HT1080 (cell line): ENCODE measurements around the gene AMZ1. TPM values are rescaled to one million over a fixed set of nuclear protein-coding genes. Genes with fewer than 3 reads are reported as not detected.
"Not testable (repeated sequence)": the region's sequence is repeated elsewhere in the genome, so short reads cannot be mapped to it uniquely, and the experiment has no call there.

Experiments
- DNase-seq: peaks from one replicate; pipeline ENCODE4 v3.0.0-alpha.2; 2015; ENCODE audit warnings: low read depth
- total RNA-seq: library from RNA; depleted of rRNA; stranded (reverse); fragments of >200 nt; shearing (Covaris generic); gene quantifications from 2 replicates; pipeline ENCODE4 v1.2.3, GENCODE V29; 2014

The AMZ1 gene
- total RNA-seq, 1 experiment from 2014 or later, result not detected

DNA sequence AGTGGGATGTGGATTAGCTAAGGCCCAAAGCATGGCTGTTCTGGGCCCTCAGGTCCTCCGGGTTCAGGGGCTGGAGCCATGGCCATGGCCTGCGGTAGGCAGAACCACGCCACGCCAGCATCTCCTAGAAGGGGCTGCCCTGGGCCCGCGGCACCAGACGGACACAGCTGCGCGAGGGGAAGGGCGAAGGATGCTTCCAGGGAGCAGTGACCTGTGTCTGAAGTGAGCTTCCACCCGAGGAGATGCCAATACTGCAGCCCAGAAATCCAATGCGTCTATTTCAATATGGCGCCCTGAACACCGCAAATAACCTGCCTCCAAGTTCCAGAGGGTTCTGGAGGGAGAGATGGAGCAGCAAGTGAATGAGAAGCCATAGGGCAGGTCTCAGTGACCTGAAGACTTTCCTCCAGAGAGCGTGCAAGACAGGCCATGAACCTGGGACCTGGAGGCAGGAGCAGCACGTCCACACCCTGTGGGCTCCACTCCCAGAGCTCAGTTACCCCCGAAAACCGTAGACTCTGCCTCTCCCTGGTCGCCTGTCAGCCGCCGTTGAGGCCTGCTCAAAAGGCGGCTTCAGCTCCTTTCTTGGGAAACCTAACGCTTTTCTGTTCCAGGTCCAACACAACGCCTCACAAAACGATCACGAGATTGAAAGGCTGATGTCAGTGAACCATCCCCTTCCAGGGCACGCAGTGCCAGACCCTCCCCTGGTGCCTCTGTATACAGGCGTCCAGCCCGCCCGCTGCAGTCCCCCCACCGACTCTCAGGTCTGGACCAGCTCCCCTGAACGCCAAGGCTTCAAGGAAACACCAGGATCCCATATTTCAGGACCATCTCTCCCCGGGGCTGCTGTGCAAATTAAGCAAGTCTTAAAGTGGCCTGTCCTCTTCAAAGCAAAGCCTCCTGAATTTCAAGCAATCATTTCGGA lies 37.4 kb downstream of the AMZ1 start:
- DNase-seq, result no peak

DNA sequence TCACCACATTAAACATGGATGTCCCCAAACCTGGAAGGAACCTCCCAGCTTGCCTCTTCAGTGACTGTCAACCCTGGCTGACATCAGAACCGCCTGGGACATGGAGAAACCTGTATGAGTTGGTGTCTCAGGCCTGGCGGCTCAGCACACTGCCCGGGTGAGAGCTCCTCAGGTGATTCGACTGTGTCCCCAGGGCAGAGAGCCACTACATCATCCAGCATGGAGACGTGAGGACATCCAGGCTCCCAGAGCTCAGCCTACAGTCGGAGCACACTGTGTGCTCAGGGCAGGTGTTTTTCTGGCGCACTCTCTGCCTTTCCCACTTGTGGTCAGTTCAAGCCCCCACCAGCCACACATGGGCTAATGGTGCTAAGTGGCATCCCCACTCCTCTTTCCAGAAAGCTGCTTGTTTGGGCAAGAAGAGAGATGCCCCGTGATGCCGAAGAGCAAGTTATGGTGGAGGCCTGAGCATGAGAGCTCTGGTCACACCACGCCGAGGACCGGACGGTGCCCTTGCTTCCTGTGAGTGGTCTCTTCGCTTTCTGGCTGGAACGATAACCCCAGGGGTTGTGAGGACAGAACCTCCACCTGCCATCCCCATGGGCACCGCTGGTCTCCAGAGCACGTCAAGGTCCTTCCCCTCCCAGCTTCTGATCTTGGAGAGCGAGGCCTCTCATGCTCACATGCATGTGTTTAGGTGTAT lies 38.5 kb downstream of the AMZ1 start:
- no peak for DNase-seq

DNA sequence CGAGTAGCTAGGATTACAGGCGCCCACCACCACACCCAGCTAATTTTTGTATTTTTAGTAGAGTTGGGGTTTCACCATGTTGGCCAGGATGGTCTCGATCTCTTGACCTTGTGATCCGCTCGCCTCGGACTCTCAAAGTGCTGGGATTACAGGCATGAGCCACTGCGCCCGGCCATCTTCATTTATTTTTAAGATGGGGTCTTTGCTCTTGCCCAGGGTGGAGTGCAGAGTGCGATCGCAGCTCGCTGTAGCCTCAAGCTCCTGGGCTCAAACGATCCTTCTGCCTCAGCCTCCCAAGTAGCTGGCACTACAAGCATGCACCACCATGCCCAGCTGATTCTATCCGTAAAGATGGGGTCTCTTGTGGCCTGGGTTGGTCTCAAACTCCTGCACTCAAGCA lies 39.2 kb downstream of the AMZ1 start:
- not testable (repeated sequence) for DNase-seq

DNA sequence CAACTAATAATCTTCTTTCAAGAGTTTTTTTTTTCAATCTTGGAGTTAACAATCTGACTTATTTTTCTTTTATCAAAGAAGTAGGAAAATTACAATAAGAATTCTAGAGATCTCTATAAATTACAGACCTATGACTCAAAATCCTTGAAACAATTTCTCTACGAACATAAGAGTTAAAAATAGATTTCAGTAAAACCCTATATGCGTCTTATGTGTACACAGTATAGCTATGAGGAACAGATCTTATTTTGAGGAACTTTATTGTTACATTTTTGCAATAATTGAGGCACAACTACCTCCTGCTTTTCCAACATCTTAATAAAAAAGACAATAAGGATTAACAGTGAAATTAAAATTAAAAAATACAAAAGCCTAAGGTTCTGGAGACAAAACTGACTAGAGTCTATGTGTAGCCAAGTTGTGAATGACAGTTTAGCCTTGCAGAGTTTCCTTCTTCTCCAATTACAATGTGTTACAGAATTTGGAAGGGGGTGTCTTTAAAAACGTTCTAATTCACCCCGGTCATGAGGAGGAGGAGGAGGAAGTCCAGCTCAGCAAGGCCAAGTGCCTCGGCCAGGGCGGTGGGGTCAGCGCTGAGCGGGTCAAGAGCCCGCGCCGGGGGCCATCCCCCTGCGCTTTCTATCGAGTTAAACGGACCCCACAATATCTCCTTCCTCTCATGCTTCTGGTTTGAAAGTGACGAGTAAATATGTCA lies 40.5 kb downstream of the AMZ1 start:
- DNase-seq, result no peak

DNA sequence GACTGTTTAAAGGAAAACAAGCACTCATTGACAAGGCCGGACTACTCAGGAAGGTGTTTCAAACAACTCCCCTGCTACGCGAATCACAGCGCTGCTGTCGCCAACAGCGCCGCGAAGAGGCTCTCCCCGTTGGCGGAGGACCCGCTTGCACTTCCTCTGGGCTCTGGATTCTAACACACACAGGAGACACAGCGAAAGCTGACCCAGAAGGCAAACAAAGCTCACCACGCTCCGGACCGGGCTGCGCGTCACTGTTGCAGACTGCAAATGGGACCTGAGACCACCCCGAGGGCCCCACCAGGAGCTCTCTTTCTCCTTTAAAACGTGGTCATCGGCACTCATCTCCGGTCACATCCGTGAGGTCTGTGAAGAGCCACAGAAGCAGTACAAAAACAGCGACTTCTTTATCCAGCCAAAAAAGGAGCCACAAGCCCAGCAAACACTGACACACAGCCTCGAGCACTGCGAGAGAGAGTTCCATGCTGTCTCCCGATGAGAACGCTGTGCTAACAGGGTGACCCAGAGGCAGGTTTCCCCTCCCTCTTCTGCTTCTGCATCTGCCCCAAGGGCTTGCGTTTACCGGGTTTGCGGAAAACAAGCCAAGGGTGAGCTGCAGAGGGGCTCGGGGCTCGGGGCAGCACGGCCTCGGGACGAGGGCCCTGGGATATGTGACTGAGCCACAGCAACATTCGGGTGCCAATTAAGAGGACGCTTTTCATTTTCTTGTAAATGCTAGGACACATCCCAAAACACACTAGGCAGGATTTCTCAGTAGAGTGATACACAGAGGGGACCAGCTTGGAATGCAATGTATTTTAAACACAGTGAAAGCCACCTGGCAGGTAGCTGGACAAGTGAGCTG lies 41.3 kb downstream of the AMZ1 start:
- no peak for DNase-seq

DNA sequence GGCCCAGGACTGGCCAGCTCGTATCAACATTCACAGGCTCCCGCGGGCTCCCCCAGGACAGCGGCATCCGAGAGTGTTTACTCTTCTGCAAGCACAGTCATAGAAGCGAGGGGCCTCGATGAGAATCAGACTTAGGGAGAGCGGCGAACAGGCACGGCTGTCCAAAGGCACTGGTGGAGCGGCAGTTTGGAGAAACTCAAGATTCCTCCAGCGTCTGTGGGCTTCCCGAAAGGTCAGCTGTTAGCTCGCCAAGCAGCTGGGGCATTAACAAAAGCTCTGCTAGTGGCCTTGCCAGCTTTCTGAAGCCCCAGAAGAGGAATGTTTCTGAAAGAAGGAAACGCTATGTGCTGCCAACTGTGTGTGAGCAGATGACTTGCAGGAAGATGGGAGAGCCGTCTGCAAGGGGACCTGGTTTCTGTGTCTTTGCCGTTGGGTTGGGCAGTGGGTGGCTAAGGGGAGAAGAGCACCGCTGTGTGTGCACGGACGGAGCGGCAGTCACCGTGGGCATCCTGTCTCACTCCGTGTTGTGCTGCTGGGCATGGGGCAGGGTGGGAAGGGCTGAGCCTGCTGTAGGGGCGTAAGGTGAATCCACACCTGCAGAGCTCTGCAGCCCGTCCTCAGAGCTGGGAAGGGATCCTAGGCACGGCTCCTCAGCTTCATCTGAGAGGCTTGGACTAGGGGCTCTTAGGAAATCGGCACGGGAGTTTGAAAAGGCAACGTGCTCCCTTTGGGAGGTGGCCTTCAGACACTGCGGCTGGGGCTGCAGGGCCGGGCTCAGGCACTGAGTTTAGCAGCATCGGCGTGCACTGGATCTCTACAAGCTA lies 42.1 kb downstream of the AMZ1 start:
- no peak for DNase-seq

DNA sequence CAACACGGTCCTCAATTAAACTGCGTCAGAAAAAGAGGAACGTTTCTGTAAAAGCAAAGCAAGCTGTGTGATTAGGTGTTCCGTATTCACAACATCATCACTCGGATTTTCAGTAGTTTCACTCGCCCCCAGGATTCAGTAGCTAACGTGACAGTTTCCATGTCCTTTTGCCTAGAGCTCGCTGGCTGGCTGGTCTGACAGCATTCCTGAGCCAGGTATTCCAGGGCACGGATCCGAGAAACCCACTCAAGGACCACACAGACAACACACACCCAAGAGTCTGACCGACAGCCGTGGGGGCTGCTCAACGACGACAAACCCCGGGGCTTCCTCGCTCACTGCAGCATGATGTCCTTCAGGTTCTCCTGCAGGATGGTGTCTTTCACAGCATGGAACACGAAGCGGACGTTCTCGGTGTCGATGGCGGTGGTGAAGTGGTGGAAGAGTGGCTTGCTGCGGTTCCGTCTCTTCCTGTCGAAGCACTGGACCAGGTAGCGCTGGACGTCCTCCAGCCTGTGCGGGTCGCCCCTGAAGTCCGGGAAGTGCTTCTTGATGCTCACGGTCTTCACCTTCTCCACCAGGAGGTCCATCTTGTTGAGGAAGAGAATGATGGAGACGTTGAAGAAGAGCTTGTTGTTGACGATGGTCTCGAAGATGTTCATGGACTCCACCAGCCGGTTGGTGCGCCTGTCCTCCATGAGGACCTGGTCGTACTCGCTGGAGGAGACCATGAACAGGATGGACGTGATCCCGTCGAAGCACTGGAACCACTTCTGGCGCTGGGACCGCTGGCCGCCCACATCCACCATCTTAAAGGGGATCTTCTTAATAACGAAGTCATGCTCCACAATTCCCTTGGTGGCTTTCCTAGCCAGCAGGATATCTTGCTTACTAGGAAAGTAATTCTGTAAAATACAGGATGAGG lies 43.1 kb downstream of the AMZ1 start:
- DNase-seq, result no peak

DNA sequence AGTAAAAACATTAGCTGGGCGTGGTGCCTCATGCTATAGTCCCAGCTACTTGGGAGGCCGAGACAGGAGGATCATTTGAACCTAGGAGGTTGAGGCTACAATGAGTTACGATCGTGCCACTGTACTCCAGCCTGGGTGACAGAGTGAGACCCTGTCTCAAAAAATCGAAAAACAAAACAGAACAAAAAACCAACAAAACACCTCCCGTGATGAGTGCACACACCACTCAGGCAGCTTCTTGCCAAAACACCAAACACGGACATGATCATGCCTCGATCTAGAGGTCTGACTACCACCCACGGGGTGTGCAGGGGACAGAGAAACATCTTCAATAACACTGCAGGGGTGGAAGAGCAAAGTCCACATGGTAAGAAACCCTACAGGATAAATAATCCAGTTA lies 44.4 kb downstream of the AMZ1 start:
- DNase-seq, result no peak

DNA sequence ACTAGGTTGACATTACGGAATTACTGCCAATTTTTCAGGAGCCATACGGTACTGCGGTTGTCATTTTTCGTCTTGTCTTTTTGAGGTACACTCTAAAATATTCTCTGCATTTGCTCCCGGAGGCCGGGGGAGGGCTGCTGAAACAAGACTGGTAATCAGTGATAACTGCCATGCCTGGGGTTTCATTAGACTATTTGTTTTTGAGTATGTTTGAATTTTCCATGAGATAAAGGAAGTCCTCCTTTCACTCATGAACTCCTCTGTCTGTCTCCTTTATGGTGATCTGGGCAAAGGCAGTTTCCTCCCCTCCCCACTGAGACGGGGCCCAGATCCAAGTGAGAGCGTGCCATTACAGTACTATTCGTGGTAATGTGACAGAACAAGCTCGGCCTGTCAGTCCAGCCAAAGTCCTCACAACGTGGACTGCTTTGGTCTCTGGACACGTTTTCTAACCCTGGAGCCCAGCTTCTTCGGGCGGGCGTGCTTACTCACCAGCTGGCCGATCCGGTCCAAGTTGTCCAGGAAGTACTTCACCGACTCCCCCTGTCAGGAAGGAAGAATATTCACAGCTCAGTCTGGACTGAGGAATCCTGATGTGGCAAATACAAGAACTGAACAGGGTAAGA lies 45.1 kb downstream of the AMZ1 start:
- DNase-seq, result no peak

DNA sequence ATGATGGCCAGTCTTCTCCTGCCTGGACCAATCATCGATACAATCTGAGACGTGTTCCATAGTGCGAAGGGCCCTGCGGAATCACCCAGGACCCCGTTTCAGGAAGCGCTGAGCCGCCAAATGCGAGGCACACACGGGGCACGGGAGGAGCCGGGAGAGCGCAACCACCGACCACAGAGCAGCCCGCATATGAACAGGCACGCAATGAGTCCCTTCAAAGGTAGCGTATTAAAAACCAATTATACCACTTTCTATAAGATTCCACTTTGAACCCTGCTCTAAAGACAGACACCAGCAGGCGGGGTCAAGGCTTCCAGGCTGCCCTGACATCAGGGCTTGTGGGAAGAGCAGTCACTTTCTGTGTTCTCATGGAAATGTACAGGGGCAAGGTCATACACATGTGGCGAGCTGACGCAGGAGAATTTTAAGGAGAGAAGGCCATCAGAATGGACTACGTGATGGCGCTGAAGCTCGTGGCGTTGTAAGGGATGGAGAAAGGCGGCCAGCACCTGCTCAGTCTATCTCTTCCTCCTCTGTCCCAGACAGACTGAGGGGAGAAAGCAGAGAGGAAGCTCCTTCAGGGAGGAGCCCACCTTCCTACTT lies 46.2 kb downstream of the AMZ1 start:
- no peak for DNase-seq

DNA sequence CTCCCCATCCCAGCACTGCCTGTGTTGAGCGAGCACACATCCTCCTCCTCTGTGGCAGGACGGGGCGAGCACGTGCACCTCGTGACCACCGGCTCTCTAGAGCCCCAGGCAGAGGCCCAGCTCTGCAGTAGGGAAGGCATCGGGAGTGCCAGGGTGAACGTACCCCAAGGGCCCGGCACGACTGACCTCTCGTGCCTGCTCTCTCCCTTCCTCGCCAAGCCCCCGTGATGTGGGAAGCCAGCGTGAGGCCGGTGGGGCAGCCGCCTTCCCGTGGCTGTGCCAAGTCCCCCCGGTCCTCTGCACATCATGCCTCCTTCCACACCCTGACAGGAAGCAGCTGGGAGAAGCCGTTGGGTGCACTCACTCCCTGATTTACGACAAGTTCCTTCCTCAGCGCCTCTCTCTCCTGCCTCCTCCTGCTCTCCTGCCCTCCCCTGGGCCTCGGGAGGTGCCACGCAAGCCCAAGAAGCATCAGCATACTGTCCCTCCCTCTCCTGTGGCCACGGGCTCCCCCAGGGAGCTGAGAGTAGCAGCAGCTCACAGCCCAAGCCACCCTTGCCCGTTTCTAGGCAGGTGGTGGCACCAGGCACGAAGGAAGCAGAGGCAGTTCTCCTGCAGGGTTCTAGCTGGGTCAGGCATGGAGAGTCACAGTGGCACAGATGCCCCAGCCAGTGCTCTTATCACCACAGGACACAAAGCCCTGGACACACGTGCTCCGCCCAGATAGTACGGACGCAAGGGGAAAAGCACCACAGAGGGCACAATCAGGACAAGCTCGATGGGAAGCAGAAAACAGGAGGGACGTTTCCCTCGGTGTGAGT lies 47.0 kb downstream of the AMZ1 start:
- no peak for DNase-seq

DNA sequence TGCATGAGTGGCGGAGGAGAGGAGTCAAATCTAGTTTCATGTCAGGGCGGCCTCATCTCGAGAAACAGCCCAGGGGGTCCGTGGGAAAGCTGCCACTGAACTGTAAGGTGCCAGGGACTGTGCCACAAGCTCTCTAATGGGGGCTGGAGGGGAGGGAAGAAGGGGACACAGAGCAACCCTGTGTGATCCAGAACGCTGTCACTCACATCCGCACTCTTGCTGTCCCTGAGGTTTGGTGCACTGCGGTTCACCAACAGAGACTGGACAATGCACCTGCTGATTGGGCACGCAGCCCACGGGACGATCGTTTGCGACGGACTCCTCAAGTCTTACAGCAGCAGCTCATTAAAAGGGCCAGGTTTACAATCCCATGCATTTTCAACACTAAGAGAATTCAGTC lies 47.7 kb downstream of the AMZ1 start:
- DNase-seq, result no peak

DNA sequence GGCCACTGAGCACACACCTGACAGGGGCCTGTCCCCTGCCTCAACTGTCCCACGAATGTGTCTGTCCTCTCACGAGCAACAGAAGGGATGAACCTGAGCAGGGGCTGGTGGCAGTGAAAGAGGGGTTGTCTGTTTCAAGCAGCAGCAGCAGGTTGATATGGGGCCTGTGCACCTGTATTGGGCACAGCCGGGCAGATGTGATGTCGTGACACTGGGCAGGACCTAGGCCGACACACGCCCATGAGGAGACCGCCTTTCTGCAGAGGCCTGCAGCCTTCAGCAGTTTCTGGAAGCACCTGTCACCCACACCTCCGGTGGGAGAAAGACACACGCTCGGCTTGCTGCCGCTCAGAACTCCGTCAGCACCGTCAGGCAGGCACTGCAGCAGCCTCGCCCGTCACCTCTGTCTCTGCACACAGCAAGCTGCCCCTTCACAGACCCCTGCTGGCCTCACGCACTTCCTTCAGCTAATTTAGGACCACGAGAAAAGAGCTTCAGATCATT lies 48.5 kb downstream of the AMZ1 start:
- DNase-seq, result no peak

DNA sequence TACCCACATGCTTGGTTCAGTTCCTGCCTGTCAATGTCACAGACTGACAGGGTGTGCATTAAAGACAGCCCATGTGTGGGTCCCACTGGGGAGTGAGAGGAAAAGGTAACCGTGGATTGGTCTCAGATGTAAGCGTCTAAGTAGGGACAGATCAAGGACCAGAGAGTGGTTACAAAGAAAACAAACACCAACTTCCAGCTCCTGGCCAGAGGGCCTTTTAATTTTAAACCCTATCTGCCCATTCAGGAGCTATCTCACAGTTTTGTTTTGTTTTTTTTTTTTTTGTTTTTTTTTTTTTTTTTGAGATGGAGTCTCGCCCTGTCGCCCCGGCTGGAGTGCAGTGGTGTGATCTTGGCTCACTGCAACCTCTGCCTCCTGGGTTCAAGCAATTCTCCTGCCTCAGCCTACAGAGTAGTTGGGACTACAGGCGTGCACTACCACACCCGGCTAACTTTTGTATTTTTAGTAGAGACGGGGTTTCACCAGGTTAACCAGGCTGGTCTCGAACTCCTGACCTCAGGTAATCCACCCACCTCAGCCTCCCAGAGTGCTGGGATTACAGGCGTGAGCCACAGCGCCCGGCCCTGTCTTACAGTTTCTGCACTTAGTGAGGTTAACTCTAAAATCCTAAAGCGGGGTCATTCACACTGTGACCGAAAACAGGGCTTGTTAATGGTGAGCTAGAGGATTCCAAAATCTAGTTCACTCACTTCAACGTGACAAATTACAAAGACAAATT lies 49.2 kb downstream of the AMZ1 start:
- not testable (repeated sequence) for DNase-seq

DNA sequence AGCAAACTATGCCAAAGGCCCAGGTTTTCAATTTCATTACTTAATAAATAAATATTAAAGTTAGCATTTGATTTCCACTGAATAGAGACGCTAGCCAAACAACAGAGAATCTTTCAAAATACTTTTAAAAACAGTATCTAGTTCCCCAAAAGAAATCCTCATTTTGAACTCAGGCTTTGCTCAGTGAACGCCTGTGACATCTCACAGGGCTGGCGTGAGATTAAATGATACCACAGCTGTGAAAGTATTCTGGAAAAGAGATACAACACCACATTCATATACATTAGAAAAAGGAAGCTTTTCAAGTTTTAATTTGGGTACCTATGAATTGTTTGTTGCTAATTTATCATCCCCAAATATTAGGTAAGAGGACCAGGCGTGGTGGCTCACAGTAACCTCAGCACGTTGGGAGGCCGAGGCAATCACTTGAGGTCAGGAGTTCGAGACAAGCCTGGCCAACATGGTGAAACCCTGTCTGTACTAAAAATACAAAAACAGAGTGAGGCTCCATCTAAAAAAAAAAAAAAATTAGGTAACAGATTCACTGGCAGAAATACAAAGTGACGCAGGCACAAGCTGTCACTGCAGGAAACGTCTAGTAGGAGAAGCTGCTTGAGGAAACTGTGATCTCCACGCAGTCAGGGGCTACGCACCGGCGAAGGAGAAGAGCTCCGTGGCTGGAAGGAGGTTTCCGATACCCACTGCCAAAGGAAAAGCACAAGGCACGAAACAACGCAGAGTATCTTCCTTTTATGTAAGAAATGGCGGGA lies 50.0 kb downstream of the AMZ1 start:
- no peak for DNase-seq
